Muscle of arm (tissue), 12 donors: ENCODE measurements around the gene CCDC187. TPM values are rescaled to one million over a fixed set of nuclear protein-coding genes. Genes with fewer than 3 reads are reported as not detected.
A peak's percentile ranks its signal among the peaks of the same experiment; 100 is the strongest.
"Not testable (repeated sequence)": the region's sequence is repeated elsewhere in the genome, so short reads cannot be mapped to it uniquely, and the experiment has no call there.

Source experiments
- DNase-seq: peaks from one replicate; pipeline ENCODE4 v3.0.0-alpha.2; 2013
- polyA plus RNA-seq, 12 donors: library from polyadenylated mRNA; unstranded; fragments of 120-200 nt; gene quantifications; one replicate each; pipeline ENCODE4 v1.2.1, GENCODE V29; 2013; ENCODE audit not compliant: insufficient read length in 12 of 12

CCDC187 gene
- polyA plus RNA-seq, 12 donors: 0.03 to 0.68 (median 0.06) TPM; not detected in 4

- no peak for DNase-seq
These were observed 35.2 kb downstream of the CCDC187 start for GRCh38 chr9:136268735-136269134.

DNA sequence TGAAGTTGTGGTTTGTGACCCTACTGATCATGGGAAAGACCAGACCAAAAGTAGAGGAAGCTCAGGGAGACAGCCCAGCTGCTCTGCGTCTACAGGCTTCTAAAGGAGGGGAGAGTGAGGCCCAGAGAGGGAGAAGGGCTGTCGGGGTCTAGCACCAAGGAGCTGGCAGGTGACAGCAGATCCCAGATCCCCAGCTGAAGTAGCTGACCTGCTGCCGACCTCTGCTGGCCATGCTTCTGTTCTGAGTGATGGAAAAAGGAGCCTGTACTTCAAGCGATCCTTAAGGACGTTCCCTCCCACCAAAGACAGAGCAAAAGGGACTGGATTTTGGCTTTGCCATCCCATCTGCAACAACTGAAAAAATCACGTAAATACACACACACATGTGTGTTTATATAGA, 35.6 kb downstream of the CCDC187 start:
- DNase-seq: peak; percentile 65

DNA sequence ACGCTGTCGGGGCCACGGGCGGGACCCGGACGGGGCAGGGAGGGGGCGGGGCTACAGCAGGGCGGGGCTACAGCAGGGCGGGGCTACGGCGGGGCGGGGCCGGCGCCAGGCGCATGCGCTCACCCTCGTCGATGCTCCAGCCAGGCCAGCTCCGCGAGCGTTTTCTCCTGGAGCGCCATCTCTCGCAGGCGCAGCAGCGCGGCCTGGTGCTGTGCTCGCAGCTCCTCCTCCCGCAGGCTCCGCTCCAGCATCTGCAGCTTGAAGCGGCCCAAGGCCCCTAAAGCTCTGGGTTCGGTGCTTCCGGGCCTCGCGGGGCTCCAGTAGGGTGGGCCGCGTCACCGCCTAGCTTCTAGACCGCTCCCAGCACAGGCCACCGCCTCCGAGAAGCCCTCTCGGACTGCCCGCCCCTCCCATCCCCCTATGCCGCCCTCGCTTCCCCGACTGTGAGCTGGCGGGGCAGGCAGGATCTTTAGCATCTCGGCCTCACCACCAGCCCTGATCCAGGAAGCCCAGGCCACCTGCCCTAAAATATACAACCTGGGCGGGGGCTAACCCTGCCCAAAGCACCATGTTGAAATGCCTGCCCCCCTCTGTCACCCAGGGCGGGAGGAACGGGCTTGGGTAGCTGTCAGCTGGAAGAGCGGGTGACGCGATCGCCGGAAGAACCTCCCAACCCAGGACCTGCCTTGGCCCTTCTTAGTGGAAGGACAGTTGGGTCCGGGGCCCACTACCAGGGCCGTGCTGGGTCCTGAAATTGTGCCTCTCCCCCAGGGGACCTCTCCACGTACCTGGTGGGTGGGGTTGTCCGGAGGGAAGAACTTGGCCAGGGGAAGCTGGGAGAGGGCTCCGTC, 36.4 kb downstream of the CCDC187 start:
- peak; percentile 84 for DNase-seq

- not testable (repeated sequence) for DNase-seq
These were observed 37.3 kb downstream of the CCDC187 start for GRCh38 chr9:136266641-136267040.

DNA sequence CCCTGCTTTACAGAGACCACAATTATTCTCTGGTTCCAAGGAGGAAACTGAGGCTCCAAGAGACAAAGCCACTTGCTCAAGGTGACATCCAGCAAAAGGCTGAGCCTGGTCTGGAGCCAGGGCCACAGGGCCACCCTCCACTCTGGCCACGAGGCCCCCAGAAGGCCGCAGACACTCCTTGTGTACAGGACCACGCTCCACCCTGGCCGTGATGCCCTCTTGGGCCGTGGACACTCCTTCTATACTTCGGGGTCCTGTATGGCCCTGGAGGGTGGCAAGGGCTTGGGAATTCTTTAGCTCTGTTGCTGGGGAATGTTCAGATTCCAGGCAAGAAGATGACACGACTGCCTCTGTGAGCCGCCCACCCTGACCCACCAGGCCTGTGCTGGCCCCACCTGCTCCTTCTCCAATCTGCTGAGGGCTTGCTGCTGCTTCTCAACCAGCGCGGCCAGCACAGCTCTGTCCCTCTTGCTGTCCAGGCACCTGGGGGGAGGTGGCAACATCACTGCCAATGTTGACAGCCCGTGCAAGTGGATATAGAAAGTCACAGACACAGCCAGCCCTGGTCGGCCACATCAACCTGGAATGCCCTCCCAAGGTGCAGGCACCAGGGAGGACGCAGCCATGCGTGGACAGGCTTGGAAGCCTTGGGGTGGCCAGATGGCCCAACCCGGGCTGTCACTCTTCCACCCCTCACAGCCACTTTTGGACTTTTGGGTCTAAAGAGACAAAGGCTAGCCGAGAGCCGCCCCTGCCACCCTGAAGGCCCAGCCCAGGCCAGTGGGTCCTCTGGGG, 38.1 kb downstream of the CCDC187 start:
- no peak for DNase-seq

DNA sequence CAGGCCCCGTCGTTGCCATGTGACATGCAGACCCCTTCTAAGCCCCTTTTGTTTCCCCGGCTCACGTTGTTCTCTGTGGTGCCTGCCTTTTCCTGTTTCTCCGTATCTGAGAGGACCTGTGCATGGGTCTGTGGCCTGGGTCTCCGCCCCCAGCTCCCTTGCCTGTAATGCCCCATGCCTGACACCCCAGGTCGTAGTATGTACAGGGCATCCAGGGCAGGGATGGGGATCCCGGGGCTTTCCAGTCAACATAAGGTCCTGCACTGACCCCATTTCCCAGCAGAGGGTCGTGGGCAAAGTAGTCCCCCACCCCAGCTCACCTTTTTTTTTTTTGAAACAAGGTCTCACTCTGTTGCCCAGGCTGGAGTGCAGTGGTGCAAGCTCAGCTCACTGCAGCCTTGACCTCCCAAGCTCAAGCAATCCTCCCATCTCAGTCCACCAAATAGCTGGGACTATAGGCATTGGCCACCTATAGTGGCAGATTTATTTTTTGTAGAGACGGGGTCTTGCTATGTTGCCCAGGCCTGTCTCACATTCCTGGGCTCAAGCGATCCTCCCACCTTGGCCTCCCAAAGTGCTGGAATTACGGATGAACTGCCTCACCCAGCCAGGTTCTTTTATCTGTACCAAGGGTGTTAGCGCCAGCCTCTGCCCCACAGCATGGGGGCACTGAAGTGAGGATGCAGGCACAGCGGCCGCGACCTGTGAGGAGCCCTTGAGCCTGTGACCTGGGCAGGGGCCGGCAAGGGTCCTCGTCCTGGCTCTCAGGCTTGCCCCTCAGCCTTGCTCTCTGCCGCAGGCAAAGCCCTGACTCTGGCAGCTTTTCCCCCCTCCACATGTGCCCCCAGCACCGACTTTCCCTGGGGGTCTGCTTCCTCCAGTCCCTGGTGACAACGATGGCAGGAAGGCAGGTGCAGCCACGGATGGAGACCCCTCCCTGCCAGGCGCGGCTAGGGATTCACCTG, 39.2 kb downstream of the CCDC187 start:
- DNase-seq: no peak

DNA sequence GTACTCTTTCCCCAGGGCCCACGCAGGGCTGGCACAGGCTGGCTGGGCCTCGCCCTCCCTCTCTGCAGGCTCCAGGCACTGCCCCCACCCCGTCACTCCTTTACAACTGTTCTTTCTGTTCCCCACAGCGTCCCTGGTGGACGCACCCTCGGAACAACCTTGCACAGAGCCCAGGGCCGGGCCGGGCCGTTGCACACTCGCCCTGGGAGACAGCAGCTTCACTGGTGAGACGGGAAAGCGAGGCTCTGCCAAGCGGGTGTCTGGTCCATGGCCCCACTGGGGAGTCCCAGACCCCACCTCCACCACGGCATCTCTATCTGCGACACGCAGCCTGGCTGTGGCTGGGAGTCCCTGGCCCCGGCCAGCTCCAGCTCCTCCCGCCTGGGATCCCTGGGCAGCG, 39.9 kb downstream of the CCDC187 start:
- no peak for DNase-seq

DNA sequence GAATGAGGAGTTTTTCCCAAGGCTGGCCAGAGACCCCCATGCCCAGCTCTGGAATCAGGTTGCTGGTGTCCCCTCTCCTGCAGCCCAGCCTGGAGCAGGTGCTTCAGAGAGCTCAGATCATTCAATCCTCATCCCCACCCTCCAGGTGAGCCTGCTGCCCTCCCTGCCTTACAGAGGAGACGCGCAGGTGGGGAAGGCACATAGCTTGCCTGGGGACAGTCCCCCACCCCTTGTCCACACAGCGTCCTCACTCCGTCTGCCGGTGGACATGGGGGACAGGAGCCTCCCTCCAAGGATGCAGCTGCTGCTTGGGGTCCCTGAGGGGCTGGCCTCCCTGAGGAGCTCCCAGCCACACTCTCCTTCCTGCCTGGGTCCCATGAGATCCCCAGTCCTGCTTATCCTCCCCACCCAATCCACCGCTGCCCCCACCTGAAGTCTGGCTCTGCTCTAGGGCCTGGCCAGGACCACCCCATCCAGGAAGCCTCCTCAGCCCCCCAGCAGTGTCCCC, 41.2 kb downstream of the CCDC187 start:
- DNase-seq: no peak

GRCh38 chr9:136261686-136262430, 42.0 kb downstream of the CCDC187 start:
- DNase-seq: no peak

DNA sequence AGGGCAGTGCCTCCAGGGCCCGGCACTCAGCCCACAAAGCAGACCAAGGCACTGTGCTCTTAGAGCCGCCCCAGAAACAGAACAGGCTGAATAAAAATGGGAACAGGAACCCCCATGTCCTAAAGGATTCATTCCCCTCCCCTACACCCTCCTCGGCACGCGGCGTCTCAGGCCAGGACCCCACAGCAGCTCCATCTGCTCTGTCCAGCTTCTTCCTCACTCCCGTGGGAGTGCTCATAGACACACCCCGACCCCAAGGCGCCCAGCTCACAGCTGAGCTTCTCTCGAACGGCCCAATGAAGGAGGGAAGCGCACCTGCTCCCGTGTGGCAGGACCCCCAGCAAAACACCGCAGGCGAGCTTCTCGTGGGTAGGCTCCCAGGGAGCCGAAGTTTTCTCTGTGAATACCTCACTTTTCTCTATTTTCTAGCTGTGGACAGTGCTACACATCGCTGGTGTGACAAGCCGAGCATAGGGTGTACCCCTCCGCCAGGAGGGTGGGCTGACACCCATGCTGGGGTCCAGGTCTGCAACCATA, 42.9 kb downstream of the CCDC187 start:
- DNase-seq: no peak

GRCh38 chr9:136260521-136260920, 43.4 kb downstream of the CCDC187 start:
- no peak for DNase-seq

GRCh38 chr9:136259836-136260235, 44.1 kb downstream of the CCDC187 start:
- DNase-seq: no peak

DNA sequence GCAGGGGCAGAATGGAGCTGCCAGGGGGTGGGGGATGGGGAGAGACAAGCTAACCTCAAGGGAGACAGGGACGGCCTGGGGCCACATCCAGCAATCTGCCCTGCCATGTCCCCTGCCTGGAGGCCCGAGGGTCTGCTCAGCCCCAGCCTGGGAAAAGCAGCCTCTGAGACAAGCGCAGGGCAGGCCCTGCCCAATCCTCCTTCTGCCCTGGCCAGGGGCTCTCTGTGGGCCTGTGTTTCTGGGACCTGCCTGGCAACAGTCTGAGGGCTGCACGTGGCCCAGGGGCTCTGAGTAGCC, 44.4 kb downstream of the CCDC187 start:
- DNase-seq: no peak

DNA sequence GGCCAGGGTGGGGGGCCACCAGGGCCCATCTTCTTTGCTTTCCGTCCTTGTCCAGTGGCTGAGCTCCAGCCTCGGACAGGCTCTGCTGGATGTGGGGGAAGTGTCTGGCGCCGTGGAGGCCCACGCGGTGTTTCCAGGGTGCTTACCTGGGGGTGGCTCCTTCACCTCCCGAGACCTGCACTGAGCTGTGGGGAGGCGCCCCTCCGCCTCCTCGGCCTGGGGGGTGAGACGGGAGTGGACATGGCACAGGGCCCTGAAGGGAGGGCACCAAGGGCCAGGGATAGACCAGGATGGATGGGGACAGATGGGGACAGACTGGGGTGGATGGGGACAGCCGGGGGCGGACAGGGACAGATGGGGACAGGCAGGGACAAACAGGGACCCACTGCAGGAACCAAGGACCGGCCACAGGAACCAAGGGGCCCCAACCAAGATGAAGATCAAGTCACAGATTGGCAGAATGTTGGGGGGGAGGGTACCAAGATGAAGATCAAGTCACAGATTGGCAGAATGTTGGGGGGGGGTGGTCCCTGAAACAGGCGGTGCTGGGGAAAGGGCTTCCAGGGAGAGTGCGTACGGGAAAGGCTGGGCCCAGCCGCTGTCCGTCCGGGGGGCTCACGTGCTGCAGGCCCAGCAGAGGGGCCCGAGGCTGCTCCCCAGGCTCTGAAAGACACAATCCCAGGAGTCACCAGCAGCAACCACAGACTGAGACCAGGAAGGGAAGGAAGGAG, 44.9 kb downstream of the CCDC187 start:
- DNase-seq: no peak

DNA sequence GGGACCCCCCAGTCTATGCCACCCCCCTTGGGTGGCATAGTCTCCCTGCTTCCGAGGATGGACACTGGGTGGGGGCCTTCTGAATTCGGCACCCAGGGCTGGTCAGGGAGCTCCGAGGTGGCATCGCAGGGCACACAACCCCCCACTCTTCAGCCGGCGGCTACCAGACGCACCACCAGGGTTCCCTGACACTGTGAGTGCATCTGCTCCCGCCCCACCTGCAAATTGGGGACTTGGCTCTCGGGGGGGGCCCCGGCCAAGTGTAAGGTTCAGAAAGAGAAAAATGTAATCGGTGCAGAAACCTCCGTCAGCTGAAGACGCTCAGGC, 45.6 kb downstream of the CCDC187 start:
- no peak for DNase-seq

- no peak for DNase-seq
These were observed 46.3 kb downstream of the CCDC187 start for GRCh38 chr9:136257381-136258298.

GRCh38 chr9:136255896-136256890, 47.7 kb downstream of the CCDC187 start:
- no peak for DNase-seq

GRCh38 chr9:136255166-136255538, 48.7 kb downstream of the CCDC187 start:
- no peak for DNase-seq
